ENCODE measurements around the gene SCAND1. TPM values are rescaled to one million over a fixed set of nuclear protein-coding genes. Genes with fewer than 3 reads are reported as not detected.

The SCAND1 gene
- total RNA-seq, 1 experiment from 2014 or later: 88.1 TPM

GRCh38 chr20:35950093-35950492 is 4.2 kb downstream of the SCAND1 start:
- Histone ChIP-seq H3K36me3 (peaks cover 45% of the 10 kb centered on the region), H3K4me1 (replicated peaks) (peaks cover 13% of the 10 kb centered on the region), H3K27me3 (replicated peaks) (no peaks in the 10 kb centered on the region), H3K9me3 (replicated peaks) (no peaks in the 10 kb centered on the region), H3K4me3 (no peak overlapping the region), H3K27ac (no peak overlapping the region)
- DNase-seq (ENCODE audit: low read depth in 1 of 2, low spot score in 2 of 2): no peak

- no peak for DNase-seq (ENCODE audit: low read depth in 1 of 2, low spot score in 2 of 2)
- Histone ChIP-seq H3K27ac (no peak overlapping the region), H3K27me3 (replicated peaks) (no peaks in the 10 kb centered on the region), H3K4me3 (no peak overlapping the region), H3K36me3 (peaks cover 39% of the 10 kb centered on the region), H3K4me1 (replicated peaks) (peaks cover 7% of the 10 kb centered on the region), H3K9me3 (replicated peaks) (no peaks in the 10 kb centered on the region)
Observed at GRCh38 chr20:35947907-35948306, 6.4 kb downstream of the SCAND1 start.

- peaks cover 35% of the 10 kb centered on the region for H3K36me3 ChIP-seq
Observed at GRCh38 chr20:35947489-35947888, 6.8 kb downstream of the SCAND1 start.

GRCh38 chr20:35942243-35942642 is 12.1 kb downstream of the SCAND1 start:
- peaks cover 41% of the 10 kb centered on the region for H3K36me3 ChIP-seq

More at GRCh38 chr20:35947489-35947888, 6.8 kb downstream of the SCAND1 start:
- peaks cover 3% of the 10 kb centered on the region for H3K4me1 ChIP-seq (replicated peaks)
- H3K27me3 ChIP-seq (replicated peaks): no peaks in the 10 kb centered on the region
- no peaks in the 10 kb centered on the region for H3K9me3 ChIP-seq (replicated peaks)
- H3K27ac ChIP-seq: no peak overlapping the region
- DNase-seq (ENCODE audit: low read depth in 1 of 2, low spot score in 2 of 2): peak in 1 of 2 experiments; percentile 8
- H3K4me3 ChIP-seq: no peak overlapping the region

GRCh38 chr20:35941620-35942019 is 12.7 kb downstream of the SCAND1 start:
- DNase-seq (ENCODE audit: low read depth in 1 of 2, low spot score in 2 of 2): no peak
- no peak overlapping the region for H3K27ac ChIP-seq
- no peaks in the 10 kb centered on the region for H3K27me3 ChIP-seq (replicated peaks)
- H3K9me3 ChIP-seq (replicated peaks): no peaks in the 10 kb centered on the region
- H3K4me3 ChIP-seq: no peak overlapping the region
- peaks cover 41% of the 10 kb centered on the region for H3K36me3 ChIP-seq
- no peaks in the 10 kb centered on the region for H3K4me1 ChIP-seq (replicated peaks)

More at GRCh38 chr20:35942243-35942642, 12.1 kb downstream of the SCAND1 start:
- no peak for DNase-seq (ENCODE audit: low read depth in 1 of 2, low spot score in 2 of 2)
- no peaks in the 10 kb centered on the region for H3K27me3 ChIP-seq (replicated peaks)
- H3K4me1 ChIP-seq (replicated peaks): no peaks in the 10 kb centered on the region
- no peaks in the 10 kb centered on the region for H3K9me3 ChIP-seq (replicated peaks)
- H3K4me3 ChIP-seq: no peak overlapping the region
- H3K27ac ChIP-seq: no peak overlapping the region

- no peaks in the 10 kb centered on the region for H3K27me3 ChIP-seq (replicated peaks)
- H3K27ac ChIP-seq: no peak overlapping the region
- H3K9me3 ChIP-seq (replicated peaks): no peaks in the 10 kb centered on the region
- no peak for DNase-seq (ENCODE audit: low read depth in 1 of 2, low spot score in 2 of 2)
- H3K36me3 ChIP-seq: peaks cover 32% of the 10 kb centered on the region
- no peak overlapping the region for H3K4me3 ChIP-seq
- no peaks in the 10 kb centered on the region for H3K4me1 ChIP-seq (replicated peaks)
Observed at GRCh38 chr20:35939264-35939663, 15.0 kb downstream of the SCAND1 start.

- Histone ChIP-seq H3K9me3 (replicated peaks) (no peaks in the 10 kb centered on the region), H3K36me3 (peaks cover 16% of the 10 kb centered on the region), H3K4me3 (no peak overlapping the region), H3K27ac (no peak overlapping the region), H3K4me1 (replicated peaks) (no peaks in the 10 kb centered on the region), H3K27me3 (replicated peaks) (no peaks in the 10 kb centered on the region)
- DNase-seq (ENCODE audit: low read depth in 1 of 2, low spot score in 2 of 2): no peak
Observed at GRCh38 chr20:35934050-35934449, 20.3 kb downstream of the SCAND1 start.

GRCh38 chr20:35929301-35929700 is 25.0 kb downstream of the SCAND1 start:
- no peak overlapping the region for H3K27ac ChIP-seq
- no peak for DNase-seq (ENCODE audit: low read depth in 1 of 2, low spot score in 2 of 2)
- peaks cover 26% of the 10 kb centered on the region for H3K36me3 ChIP-seq
- no peaks in the 10 kb centered on the region for H3K4me1 ChIP-seq (replicated peaks)
- no peaks in the 10 kb centered on the region for H3K27me3 ChIP-seq (replicated peaks)
- no peak overlapping the region for H3K4me3 ChIP-seq
- no peaks in the 10 kb centered on the region for H3K9me3 ChIP-seq (replicated peaks)

- Histone ChIP-seq H3K4me1 (replicated peaks) (no peaks in the 10 kb centered on the region), H3K27ac (no peak overlapping the region), H3K4me3 (no peak overlapping the region), H3K9me3 (replicated peaks) (no peaks in the 10 kb centered on the region), H3K36me3 (peaks cover 39% of the 10 kb centered on the region), H3K27me3 (replicated peaks) (no peaks in the 10 kb centered on the region)
- DNase-seq (ENCODE audit: low read depth in 1 of 2, low spot score in 2 of 2): no peak
Observed at GRCh38 chr20:35920523-35920922, 33.8 kb downstream of the SCAND1 start.

GRCh38 chr20:35918021-35918420 is 36.3 kb downstream of the SCAND1 start:
- Histone ChIP-seq H3K4me3 (no peak overlapping the region), H3K27me3 (replicated peaks) (no peaks in the 10 kb centered on the region), H3K27ac (no peak overlapping the region), H3K9me3 (replicated peaks) (no peaks in the 10 kb centered on the region), H3K36me3 (peaks cover 56% of the 10 kb centered on the region), H3K4me1 (replicated peaks) (no peaks in the 10 kb centered on the region)
- DNase-seq (ENCODE audit: low read depth in 1 of 2, low spot score in 2 of 2): no peak

GRCh38 chr20:35917077-35917476 is 37.2 kb downstream of the SCAND1 start:
- Histone ChIP-seq H3K27ac (no peak overlapping the region), H3K4me3 (no peak overlapping the region), H3K9me3 (replicated peaks) (no peaks in the 10 kb centered on the region), H3K4me1 (replicated peaks) (no peaks in the 10 kb centered on the region), H3K36me3 (peaks cover 56% of the 10 kb centered on the region), H3K27me3 (replicated peaks) (no peaks in the 10 kb centered on the region)
- no peak for DNase-seq (ENCODE audit: low read depth in 1 of 2, low spot score in 2 of 2)

GRCh38 chr20:35912881-35913280 is 41.4 kb downstream of the SCAND1 start:
- Histone ChIP-seq H3K27ac (no peak overlapping the region), H3K4me1 (replicated peaks) (0 out of 2 replicates have a peak, but pooled peaks cover 4% of the 10 kb centered on the region), H3K27me3 (replicated peaks) (no peaks in the 10 kb centered on the region), H3K9me3 (replicated peaks) (no peaks in the 10 kb centered on the region), H3K36me3 (peaks cover 39% of the 10 kb centered on the region), H3K4me3 (no peak overlapping the region)
- DNase-seq (ENCODE audit: low read depth in 1 of 2, low spot score in 2 of 2): no peak

GRCh38 chr20:35910254-35910653 is 44.0 kb downstream of the SCAND1 start:
- Histone ChIP-seq H3K36me3 (peaks cover 38% of the 10 kb centered on the region), H3K9me3 (replicated peaks) (no peaks in the 10 kb centered on the region), H3K27ac (no peak overlapping the region), H3K4me1 (replicated peaks) (0 out of 2 replicates have a peak, but pooled peaks cover 4% of the 10 kb centered on the region), H3K27me3 (replicated peaks) (no peaks in the 10 kb centered on the region), H3K4me3 (no peak overlapping the region)
- DNase-seq (ENCODE audit: low read depth in 1 of 2, low spot score in 2 of 2): no peak

GRCh38 chr20:35909796-35910195 is 44.5 kb downstream of the SCAND1 start:
- Histone ChIP-seq H3K27me3 (replicated peaks) (no peaks in the 10 kb centered on the region), H3K4me3 (no peak overlapping the region), H3K9me3 (replicated peaks) (no peaks in the 10 kb centered on the region), H3K36me3 (peaks cover 42% of the 10 kb centered on the region), H3K27ac (no peak overlapping the region), H3K4me1 (replicated peaks) (0 out of 2 replicates have a peak, but pooled peaks cover 4% of the 10 kb centered on the region)
- DNase-seq (ENCODE audit: low read depth in 1 of 2, low spot score in 2 of 2): no peak

- 0 out of 2 replicates have a peak, but pooled peaks cover 4% of the 10 kb centered on the region for H3K4me1 ChIP-seq (replicated peaks)
- no peak overlapping the region for H3K4me3 ChIP-seq
- no peak overlapping the region for H3K27ac ChIP-seq
- H3K9me3 ChIP-seq (replicated peaks): no peaks in the 10 kb centered on the region
- H3K27me3 ChIP-seq (replicated peaks): no peaks in the 10 kb centered on the region
- DNase-seq (ENCODE audit: low read depth in 1 of 2, low spot score in 2 of 2): no peak
- H3K36me3 ChIP-seq: peaks cover 38% of the 10 kb centered on the region
Observed at GRCh38 chr20:35909176-35909575, 45.1 kb downstream of the SCAND1 start.

Measured in SJSA1 (cell line).